Activated B cell treated with CpG ODN at 0.5 μM for 24 hours (primary cell): ENCODE measurements around the gene PRR30. TPM values are rescaled to one million over a fixed set of nuclear protein-coding genes. Genes with fewer than 3 reads are reported as not detected.
A peak's percentile ranks its signal among the peaks of the same experiment; 100 is the strongest.

ENCODE experiments used
- ATAC-seq: fragments of 200-7000 bp; cut with Tn5 transposase; one replicate; pipeline ENCODE4 v1.10.0; 2021; ENCODE audit warnings: low read depth, mild to moderate bottlenecking, moderate library complexity
- CTCF ChIA-PET: fragments of 350-600 bp; sonication (Branson Sonifier 250); formaldehyde crosslinking; loops from one replicate; lab custom pipeline; 2021; ENCODE audit warnings: antibody characterized with exemption; lab: Charles Lee
- POLR2A ChIA-PET: fragments of 350-600 bp; sonication (Branson Sonifier 250); formaldehyde crosslinking; loops from one replicate; lab custom pipeline; 2021; ENCODE audit warnings: antibody characterized with exemption; lab: Charles Lee
- DNase-seq: peaks from one replicate; pipeline ENCODE4 v3.0.0; 2022
- H3K27ac Mint-ChIP-seq: one replicate; pipeline ENCODE4 v1.8.0; 2020; ENCODE audit warnings: mixed read lengths
- H3K27me3 Mint-ChIP-seq: one replicate; pipeline ENCODE4 v1.8.0; 2021; ENCODE audit warnings: mixed read lengths
- H3K36me3 Mint-ChIP-seq: one replicate; pipeline ENCODE4 v1.8.0; 2021; ENCODE audit warnings: low read depth, mixed read lengths
- H3K4me1 Mint-ChIP-seq: one replicate; pipeline ENCODE4 v1.8.0; 2021; ENCODE audit warnings: mixed read lengths
- H3K4me3 Mint-ChIP-seq: one replicate; pipeline ENCODE4 v1.8.0; 2020; ENCODE audit warnings: mild to moderate bottlenecking, mixed read lengths
- H3K9me3 Mint-ChIP-seq: one replicate; pipeline ENCODE4 v1.8.0; 2020; ENCODE audit warnings: mixed read lengths
- CTCF ChIP-seq: fragments of 200-600 bp; IDR thresholded peaks from one replicate; pipeline ENCODE4 v1.8.0; 2022; ENCODE audit warnings: antibody characterized with exemption, mild to moderate bottlenecking
- intact Hi-C: fragments of 100-400 bp; cut with micrococcal nuclease; formaldehyde crosslinking; loops from one replicate; pipeline ENCODE4 v1.15.1; 2024
- total RNA-seq: library from RNA; stranded (reverse); gene quantifications from 2 replicates; pipeline ENCODE4 v1.2.3, GENCODE V29; 2022

The PRR30 gene
- total RNA-seq, 1 donor from 2014 or later: not detected

- no peak for ATAC-seq
- Mint-ChIP-seq H3K4me1 (peaks cover 12% of the 10 kb centered on the region), H3K36me3 (no peaks in the 10 kb centered on the region), H3K27me3 (no peaks in the 10 kb centered on the region), H3K4me3 (no peak overlapping the region), H3K9me3 (no peaks in the 10 kb centered on the region), H3K27ac (no peak overlapping the region)
- ChIA-PET POLR2A (interaction anchor here (0.6 to 4.2 kb wide), 3 partner anchors 18 to 155 kb away, joined by 3 to 27 read pairs (median 9); partner anchors contain the start of genes AGBL5 and OST4), CTCF (interaction anchor here (4.4 kb wide), 1 partner anchor 128 kb away, joined by 12 read pairs; no protein-coding TSS in a partner anchor)
- no peak for DNase-seq
- intact Hi-C loops: loop anchor here (5.0 to 10.0 kb wide), 2 partner anchors 242 to 495 kb away; partner anchors contain the start of genes DPYSL5 and ZNF512
- TF ChIP-seq CTCF: no peak
Measured at GRCh38 chr2:27089111-27089954, 49.9 kb downstream of the PRR30 start.

- Mint-ChIP-seq H3K27me3 (no peaks in the 10 kb centered on the region), H3K36me3 (no peaks in the 10 kb centered on the region), H3K27ac (no peak overlapping the region), H3K9me3 (no peaks in the 10 kb centered on the region), H3K4me1 (peaks cover 12% of the 10 kb centered on the region), H3K4me3 (peak overlapping the region; percentile 11)
- DNase-seq: no peak
- CTCF ChIA-PET: interaction anchor here (1.7 to 4.4 kb wide), 2 partner anchors 127 to 191 kb away, joined by 4 to 12 read pairs; no protein-coding TSS in a partner anchor
- no peak for TF ChIP-seq CTCF
- POLR2A ChIA-PET: interaction anchor here (0.7 to 4.2 kb wide), 4 partner anchors 17 to 45 kb away, joined by 5 to 27 read pairs (median 8); partner anchors contain the start of genes AGBL5, OST4 and PREB
- intact Hi-C loops: loop anchor here (5.0 to 10.0 kb wide), 2 partner anchors 241 to 496 kb away; partner anchors contain the start of genes DPYSL5 and ZNF512
- ATAC-seq: no peak
Measured at GRCh38 chr2:27088634-27089033, 50.6 kb downstream of the PRR30 start.

GRCh38 chr2:27087823-27088410 is 51.3 kb downstream of the PRR30 start:
- ChIA-PET POLR2A (interaction anchor here (0.5 to 4.2 kb wide), 10 partner anchors 8 to 276 kb away, joined by 3 to 27 read pairs (median 4); partner anchors contain the start of genes ABHD1, AGBL5, ATRAID and OST4), CTCF (interaction anchor here (1.2 to 4.4 kb wide), 3 partner anchors 127 to 192 kb away, joined by 3 to 12 read pairs (median 4); no protein-coding TSS in a partner anchor)
- Mint-ChIP-seq H3K27me3 (no peaks in the 10 kb centered on the region), H3K27ac (no peak overlapping the region), H3K9me3 (no peaks in the 10 kb centered on the region), H3K4me3 (no peak overlapping the region), H3K4me1 (peaks cover 12% of the 10 kb centered on the region), H3K36me3 (no peaks in the 10 kb centered on the region)
- TF ChIP-seq CTCF: no peak
- DNase-seq (no peak), ATAC-seq (no peak)
- intact Hi-C loops: loop anchor here (2.0 to 10.0 kb wide), 3 partner anchors 241 to 497 kb away; partner anchors contain the start of genes DPYSL5, GTF3C2 and ZNF512

Other genes with a start within 250 kb of the PRR30 start
- gene MAPRE3, start 168.8 kb downstream of the PRR30 start, total RNA-seq: 4.6 and 6.3 TPM in 2 replicates
- gene TMEM214, start 106.4 kb downstream of the PRR30 start, total RNA-seq: 84.4 and 92.1 TPM in 2 replicates
- 14.9 and 15.2 TPM in 2 replicates for gene AGBL5, start 87.7 kb downstream of the PRR30 start, total RNA-seq
- 243 and 265 TPM in 2 replicates for gene OST4, start 67.8 kb downstream of the PRR30 start, total RNA-seq
- 0.29 and 0.69 TPM in 2 replicates for gene EMILIN1, start 60.8 kb downstream of the PRR30 start, total RNA-seq
- gene KHK, start 52.6 kb downstream of the PRR30 start, total RNA-seq: 2.2 and 2.6 TPM in 2 replicates
- 0.17 and 0.31 TPM in 2 replicates for gene CGREF1, start 20.3 kb downstream of the PRR30 start, total RNA-seq
- gene ABHD1, start 15.6 kb downstream of the PRR30 start, total RNA-seq: 0.20 and 1.1 TPM in 2 replicates
- 38.6 and 38.7 TPM in 2 replicates for gene PREB, start 4.8 kb downstream of the PRR30 start, total RNA-seq
- gene TCF23, start 9.6 kb upstream of the PRR30 start, total RNA-seq: 0.07 TPM in 1 of 2 replicates, not detected in the other
- 73.9 and 77.2 TPM in 2 replicates for gene ATRAID, start 72.6 kb upstream of the PRR30 start, total RNA-seq
- 53.2 and 69.9 TPM in 2 replicates for gene SLC5A6, start 72.9 kb upstream of the PRR30 start, total RNA-seq
- 55.9 and 64.1 TPM in 2 replicates for gene CAD, start 78.0 kb upstream of the PRR30 start, total RNA-seq
- gene SLC30A3, start 123.6 kb upstream of the PRR30 start, total RNA-seq: 0.12 and 0.27 TPM in 2 replicates
- gene DNAJC5G, start 136.0 kb upstream of the PRR30 start, total RNA-seq: not detected in 2 replicates
- gene TRIM54, start 143.0 kb upstream of the PRR30 start, total RNA-seq: not detected in 2 replicates
- gene UCN, start 169.0 kb upstream of the PRR30 start, total RNA-seq: 1.0 and 1.2 TPM in 2 replicates
- gene MPV17, start 183.7 kb upstream of the PRR30 start, total RNA-seq: 78.1 and 98.3 TPM in 2 replicates
- 91.7 and 119 TPM in 2 replicates for gene GTF3C2, start 217.4 kb upstream of the PRR30 start, total RNA-seq
- 43.3 and 49.9 TPM in 2 replicates for gene EIF2B4, start 230.9 kb upstream of the PRR30 start, total RNA-seq
- gene SNX17, start 231.2 kb upstream of the PRR30 start, total RNA-seq: 124 and 128 TPM in 2 replicates
- gene ZNF513, start 241.3 kb upstream of the PRR30 start, total RNA-seq: 30.1 and 32.8 TPM in 2 replicates